HG03280 (cell line): ENCODE results near the gene MSRB1.

ENCODE experiments used
- ATAC-seq: cut with Tn5 transposase; IDR thresholded peaks from one replicate; pipeline ENCODE4 v1.9.1; 2021; ENCODE audit warnings: mild to moderate bottlenecking, moderate library complexity; ENCODE audit not compliant: unreplicated experiment

Gene MSRB1

DNA sequence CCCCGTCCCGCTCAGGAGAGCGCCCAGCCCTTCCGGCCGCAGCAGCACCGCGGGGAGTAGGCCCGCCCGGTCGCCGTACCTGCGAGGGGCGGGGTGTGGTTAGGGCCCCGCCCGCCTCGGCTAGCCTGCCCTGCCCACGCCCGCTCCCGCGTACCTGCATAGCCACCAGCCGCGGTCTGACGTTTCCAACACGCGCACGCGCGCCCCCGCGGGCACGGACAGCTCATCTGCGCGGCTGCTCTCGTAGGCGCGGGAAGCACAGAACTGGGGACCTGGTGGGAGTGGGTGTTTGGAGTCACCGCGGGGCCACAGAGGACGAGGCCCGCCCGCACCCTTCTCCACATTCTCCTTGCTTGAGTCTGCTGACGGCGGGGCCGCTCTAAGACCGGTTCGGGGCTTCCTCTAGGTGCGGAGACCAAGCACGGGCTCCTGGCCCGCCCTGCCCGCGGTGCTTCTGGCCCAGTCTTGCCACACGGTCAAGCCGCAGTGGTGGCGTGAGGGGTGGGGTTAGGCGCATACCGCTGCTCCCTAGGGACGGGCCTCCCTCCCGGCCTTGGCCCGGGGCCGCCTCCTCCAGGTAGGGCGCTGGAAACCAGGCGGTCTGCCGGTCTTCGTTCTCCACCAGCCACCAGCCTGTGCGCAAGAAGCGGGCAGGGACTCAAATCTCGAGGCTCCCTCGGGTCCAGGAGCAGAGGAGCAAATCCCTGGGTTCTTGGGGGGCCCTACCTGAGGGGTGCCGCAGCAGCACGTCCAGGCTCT is 36.5 kb upstream of the MSRB1 start:
- no peak for ATAC-seq

DNA sequence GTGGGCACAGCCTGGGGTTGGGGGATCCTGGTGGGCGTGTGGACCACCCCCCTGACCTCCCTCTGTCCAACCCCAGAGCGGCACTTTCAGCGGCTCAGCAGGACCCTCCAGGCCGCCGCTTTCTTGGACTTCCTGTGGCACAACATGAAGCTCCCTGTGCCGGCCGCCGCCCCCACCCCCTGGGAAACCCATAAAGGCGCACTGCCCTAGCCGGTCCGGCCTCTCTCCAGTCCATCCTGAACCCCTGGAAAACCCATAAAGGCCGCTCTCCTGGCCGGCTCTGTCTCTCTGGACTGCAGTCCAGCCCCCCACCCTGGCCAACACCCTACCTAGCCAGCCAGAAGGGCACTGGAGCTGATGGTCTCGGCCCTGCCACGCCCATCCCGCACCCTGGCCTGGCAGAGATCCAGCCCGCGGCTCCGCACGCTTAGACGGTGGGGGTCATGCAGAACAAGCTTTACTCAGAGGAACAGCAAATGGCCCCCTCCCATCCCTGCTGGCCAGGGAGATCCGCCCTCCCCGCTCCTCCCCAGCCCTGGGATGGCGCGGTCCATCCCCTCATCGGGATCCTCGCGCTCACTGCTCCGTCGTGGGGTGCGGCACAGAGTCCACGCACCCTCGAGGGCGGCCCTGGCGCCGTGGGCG is 35.6 kb upstream of the MSRB1 start:
- ATAC-seq, result no peak

DNA sequence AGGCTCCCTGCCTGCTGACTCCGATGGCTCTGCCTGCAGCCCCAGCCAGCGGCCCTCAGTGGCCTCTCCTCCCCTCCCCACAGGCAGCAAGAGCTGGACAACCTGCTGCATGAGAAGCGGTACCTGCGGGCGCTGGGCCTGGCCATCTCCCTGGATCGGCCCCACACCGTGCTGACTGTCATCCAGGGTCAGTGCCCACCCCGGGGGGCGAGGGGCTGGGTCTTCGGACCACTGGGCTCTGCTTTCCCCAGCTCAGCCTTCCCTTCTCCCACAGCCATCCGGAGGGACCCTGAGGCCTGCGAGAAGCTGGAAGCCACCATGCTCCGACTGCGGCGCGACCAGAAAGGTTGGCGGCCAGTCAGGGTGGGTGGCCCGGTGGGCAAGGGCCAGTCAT is 34.9 kb upstream of the MSRB1 start:
- ATAC-seq, result no peak

DNA sequence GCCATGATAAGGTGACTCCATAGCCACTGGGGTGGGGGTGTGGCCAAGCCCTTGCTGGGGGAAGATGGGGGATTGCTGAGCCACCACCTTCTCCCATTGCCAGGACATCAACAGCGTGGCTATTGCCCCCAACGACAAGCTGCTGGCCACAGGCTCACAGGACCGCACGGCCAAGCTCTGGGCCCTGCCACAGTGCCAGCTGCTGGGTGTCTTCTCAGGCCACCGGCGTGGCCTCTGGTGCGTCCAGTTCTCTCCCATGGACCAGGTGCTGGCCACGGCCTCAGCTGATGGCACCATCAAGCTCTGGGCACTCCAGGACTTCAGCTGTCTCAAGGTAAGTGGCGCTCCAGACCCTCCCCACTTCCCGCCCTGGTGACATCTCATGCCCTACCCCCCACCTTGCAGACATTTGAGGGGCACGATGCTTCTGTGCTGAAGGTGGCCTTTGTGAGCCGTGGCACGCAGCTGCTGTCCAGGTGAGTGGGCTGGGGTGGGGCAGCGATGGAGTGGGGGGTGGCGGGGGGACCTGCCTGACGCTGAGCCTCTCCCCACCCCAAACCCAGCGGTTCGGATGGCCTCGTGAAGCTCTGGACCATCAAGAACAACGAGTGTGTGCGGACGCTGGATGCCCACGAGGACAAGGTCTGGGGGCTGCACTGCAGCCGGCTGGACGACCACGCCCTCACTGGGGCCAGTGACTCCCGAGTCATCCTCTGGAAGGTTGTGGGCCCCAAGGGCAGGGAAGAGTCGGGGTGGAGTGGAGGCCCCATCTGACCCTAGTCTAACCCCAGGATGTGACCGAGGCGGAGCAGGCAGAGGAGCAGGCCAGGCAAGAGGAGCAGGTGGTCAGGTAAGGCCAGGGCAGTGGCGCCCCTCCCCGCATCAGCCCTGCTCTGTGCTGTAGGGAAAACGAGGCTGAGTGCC is 34.2 kb upstream of the MSRB1 start:
- ATAC-seq, result no peak

DNA sequence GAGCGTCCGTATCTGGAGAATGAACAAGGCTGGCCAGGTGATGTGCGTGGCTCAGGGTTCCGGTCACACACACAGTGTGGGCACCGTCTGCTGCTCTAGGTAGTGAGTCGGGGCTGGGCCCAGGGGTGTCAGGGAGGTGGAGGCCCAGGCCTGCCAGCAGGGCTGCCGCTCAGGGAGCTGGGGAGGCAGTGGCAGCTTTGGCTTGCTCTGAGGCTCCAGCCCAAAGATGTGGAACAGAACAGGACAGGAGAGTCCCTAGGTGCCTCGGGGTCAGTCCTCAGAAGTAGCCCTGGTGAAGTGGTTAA is 33.2 kb upstream of the MSRB1 start:
- ATAC-seq, result no peak

DNA sequence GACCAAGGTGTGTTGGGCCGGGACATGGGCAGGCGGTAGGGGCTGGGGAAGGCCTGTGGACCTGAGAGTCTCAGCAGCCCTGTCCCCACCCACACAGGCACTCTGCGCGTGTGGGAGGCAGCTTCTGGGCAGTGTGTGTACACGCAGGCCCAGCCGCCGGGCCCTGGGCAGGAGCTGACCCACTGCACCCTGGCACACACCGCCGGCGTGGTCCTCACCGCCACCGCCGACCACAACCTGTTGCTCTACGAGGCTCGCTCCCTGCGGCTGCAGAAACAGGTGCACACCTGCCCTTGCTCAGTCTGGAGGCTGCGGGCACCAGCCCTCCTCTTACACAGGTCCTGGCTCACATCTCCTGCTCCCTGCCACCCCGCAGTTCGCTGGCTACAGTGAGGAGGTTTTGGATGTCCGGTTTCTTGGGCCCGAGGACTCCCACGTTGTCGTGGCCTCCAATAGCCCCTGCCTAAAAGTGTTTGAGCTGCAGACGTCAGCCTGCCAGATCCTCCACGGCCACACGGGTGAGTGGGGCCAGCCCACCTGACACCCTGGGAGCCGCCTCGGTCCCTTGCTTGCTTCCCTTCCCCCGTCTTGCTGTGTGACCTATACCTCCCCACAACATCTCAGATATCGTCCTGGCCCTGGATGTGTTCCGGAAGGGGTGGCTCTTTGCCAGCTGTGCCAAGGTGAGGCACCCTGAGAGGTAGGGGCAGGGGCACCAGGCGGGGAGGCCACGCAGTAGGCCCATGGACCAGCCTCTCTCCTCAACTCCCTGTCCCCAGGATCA is 32.6 kb upstream of the MSRB1 start:
- no peak for ATAC-seq

DNA sequence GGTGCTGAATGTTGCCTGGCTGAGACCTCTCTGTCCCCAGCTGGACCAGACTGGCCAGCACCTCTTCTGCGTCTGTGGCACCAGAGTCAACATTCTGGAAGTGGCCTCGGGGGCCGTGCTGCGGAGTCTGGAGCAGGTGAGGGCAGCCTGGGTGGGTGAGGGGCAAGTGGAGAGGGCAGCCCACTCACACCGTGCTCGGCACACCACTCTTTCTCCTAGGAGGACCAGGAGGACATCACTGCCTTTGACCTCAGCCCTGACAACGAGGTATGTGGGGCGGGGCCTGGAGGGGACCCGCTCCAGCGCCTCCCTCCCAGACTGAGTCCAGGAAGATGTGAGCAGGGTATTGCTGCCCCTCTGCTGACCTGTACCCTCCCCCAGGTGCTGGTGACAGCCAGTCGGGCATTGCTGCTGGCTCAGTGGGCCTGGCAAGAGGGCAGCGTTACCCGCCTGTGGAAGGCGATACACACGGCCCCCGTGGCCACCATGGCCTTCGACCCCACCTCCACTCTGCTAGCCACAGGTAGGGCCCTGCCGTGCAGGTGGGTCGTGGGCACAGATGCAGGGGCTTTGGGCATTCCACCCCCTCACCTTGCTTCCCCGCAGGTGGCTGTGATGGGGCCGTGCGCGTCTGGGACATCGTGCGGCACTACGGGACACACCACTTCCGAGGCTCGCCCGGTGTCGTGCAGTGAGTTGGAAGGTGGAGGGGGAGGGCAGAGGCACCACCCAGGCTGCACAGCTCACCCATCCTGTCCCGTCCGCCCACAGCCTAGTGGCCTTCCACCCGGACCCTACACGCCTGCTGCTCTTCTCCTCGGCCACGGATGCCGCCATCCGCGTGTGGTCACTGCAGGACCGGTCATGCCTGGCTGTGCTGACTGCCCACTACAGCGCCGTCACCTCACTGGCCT is 31.4 kb upstream of the MSRB1 start:
- ATAC-seq, result no peak

DNA sequence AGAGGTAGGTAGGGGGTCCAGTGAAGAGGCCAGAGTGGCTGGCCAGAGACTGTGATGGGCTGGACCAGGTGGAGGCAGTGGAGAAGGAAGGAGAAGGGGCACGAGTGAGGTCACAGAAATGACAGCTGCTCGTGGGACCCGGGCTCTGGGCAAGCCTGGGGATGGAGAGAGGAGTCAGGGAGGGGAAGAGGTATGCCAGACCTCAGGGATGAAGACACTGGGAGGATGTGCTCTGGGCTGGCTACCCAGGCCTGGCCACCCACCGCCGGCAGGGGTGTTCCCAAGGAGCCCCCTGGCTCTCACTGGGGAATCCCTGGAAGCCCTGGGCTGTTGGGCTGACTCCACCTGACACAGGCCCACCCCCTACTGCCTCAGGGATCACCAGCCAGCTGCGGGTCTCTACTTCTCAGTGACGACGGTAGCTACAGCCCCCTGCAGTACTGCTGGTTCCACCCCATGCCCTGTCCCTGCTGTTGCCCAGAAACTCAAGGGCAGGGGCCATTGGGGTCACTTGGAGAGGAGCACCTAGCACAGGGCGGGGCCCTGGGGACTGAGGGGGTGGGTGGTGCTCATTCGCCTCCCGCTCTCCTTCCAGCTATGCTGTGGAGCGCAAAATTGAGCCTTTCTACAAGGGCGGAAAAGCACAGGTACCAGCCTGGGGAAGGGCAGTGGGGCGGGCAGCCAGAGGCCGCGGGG is 30.6 kb upstream of the MSRB1 start:
- no peak for ATAC-seq

DNA sequence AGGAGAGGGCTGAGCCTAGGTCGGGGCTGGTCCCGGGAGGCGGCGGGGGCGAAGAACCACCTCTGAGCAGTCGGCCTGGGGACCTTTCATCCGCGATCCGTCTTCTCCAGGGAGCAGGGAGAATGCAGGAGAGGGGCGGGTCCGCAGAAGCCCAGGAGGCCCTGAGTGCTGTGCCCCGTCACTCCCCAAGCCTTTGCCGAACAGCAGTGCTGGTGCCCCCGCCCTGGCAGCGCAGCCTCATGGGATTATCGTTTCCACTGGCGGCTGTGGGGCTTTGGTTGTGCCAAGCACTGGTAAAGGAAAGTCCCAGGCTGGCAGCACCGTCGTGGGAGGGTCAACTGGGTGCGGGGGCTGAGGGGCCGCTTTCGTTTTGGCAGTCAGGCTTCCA is 29.5 kb upstream of the MSRB1 start:
- no peak for ATAC-seq

DNA sequence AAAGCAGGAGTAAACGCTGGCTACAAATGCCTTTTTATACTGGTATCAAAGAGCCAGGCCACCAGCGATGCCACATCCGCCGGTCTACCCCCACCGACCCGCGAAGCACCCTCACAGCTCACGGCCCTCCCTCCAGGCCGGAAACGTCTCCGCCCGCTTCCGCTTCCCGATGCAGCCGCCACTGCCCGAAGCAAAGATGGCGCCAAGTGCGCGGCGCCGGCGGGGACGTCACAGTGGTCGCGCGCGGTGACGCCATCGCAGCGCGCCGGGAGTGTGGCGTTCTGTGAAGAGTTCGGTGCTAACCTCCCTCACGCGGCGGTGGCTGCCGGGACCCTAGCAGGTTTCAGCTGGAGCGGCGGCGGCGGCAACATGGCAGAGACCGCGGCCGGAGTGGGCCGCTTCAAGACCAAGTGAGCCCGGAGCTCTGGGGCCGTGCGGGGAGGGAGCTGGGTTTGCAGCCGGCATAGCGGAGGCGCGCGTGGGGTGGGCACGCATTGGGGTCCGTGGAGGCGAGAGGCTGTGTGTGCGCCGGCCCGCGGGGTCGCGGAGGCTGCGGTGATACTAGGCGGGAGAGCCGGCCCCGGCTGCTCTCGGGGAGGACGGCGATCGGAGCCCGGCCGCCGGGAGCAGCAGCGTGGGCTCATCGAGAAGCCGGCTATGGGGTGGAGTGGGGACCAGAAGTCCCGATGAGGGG is 28.9 kb upstream of the MSRB1 start, which contains the start of gene TBL3:
TSS of gene TBL3 (plus strand) at position 258 of the 694 bp plus-strand sequence. CDS start at position 370, 112 bp downstream.
- peak; percentile 86 for ATAC-seq

DNA sequence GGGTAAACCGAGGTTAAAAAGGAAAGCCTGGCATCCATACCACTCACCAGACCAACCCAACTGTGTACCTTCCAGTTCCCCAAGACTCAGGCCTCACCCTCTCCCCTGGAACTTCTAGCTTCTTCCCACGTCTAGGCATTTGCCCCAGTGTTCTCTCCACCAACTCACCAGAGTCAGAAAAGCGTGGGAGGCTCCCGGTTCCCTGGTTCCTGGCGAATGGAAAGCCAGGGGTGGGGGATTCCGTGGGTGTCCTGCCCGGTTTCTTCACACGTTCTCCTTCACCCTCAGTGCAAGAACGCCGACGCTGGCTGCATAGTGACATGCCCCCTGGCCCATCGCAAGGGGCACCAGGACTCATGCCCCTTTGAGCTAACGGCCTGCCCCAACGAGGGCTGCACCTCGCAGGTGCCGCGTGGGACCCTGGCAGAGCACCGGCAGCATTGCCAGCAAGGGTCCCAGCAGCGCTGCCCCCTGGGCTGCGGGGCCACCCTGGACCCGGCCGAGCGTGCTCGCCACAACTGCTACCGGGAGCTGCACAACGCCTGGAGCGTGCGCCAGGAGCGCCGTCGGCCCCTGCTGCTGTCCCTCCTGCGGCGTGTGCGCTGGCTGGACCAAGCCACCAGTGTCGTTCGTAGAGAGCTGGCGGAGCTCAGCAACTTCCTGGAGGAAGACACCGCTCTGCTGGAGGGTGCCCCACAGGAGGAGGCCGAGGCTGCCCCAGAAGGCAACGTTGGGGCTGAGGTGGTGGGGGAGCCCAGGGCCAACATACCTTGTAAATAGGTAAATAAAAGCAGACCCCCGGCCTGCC is 25.4 kb upstream of the MSRB1 start:
- ATAC-seq, result no peak

DNA sequence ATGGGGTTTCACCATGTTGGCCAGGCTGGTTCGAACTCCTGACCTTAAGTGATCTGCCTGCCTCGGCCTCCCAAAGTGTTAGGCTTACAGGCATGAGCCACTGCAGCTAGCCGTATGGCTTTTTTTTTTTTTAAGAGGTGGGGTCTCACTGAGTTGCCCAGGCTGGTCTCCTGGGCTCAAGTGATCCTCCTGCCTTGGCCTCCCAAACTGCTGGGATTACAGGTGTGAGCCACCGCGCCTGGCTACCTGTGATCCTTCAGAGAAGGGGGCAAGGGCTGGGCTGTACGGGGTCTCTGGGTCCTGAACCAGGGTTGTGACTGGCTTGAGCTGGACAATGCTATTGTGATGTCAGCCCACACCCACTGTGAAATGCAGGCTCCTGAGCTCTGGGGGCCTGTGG is 23.5 kb upstream of the MSRB1 start, which contains the start of gene RNF151:
TSS of gene RNF151 (plus strand) at position 397 of the 400 bp plus-strand sequence. CDS start 26 bp downstream, outside the sequence.
- no peak for ATAC-seq

DNA sequence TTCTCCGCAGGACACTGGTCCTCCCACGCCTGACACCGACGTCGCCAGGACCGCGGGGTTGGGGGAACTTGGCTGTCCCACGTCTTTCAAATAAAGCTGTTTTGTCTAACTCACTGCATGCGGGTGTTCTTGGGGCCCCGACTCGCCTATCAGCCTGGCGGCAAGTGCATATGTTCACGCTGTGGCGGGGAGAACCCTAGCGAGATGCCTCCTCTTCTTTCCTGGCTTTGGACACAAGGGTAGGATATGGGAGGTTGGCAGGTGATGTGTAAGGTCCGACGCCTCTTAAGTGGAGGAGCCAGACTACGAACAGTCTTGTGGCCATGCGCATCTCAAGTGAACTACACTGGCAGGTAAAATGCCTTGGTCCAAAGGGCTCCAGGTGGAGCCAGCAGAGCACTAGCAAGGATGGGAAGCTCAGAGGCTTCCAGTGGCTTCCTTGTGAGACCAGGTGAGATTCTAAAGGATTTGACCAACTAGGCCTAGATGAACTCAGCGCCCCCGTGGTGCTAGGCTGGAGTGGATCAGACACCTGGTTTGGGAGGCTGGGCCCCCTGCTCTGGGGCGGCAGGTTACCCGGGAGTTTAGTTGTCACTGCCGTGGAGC is 22.5 kb upstream of the MSRB1 start:
- no peak for ATAC-seq

DNA sequence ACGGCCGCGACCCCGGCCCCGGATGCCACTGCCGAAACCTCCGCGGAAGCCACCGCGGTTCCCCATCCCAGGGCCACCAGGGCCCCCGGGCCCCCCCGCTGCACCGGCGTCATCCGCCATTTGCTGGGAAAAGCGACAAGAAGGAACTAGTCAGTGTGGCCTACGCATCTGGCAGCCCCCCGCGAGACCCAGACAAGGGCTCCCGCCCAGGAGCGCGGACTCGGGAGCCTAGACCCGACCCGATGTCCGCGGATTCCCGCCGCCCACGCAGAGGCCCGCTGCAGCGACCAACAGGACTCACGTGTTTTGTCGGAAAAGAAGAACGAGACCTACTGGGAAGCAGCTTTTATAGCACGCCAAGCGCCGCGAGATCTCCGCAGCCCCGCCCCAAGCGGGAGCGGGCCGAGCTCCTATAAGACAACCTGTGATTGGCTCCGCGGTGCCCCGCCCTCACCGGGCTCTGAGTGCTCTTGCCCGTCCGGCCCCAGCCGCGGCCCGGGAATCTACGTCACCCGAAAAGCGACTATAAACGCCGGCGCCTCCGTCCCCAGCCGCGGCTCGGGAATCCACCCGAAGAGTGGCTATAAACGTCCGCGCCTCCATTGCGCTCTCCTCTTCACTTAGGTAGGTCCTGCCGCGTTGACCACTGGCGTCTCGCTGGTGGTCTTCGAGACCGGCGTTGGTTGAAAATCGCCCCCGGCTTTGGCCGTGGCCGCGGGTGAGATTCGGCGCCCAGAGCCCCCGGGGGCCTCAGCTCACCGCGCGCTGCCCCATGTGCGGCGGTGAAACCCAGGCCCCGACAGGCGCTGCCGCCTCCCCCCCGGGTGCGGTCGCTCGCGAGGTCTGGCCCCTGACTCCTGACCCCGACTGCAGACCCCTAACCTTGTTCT is 21.8 kb upstream of the MSRB1 start, which contains the start of gene RPS2:
TSS of gene RPS2 (minus strand) at position 321 of the 890 bp plus-strand sequence. CDS start at position 120, 201 bp downstream.
- peak; percentile 88 for ATAC-seq

DNA sequence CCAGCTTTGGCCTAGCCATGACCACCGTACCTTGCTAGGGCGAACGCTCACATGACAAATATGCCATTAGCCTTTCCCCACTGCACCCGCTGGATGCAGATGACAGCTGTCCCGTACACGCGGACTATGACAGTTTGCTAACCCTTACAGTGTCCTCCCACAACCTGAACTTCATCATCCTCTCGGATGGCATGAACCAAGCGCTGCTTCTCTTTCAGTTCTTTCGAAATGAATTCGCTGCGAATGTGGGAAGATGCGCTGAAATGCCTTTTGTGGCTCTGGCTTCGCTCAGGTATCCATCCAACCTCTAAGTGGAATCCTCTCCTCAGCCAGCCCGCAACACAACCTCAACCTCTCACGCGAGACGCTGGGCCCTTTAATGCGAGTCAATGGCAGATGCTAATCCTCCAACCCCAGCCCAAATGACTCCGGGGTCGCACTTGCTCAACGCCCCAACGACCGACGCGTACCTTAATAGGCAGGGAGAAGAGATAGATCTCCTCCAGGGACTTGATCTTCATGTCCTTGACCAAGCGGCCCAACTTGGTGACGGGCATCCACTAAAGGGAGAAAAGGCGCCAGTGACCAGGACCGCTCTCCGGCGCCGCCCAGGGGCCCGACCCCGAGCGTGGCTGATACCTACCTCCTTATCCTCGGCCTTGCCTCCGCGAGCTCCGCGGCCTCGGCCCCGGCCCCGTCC is 21.0 kb upstream of the MSRB1 start:
- ATAC-seq, result peak; percentile 10
